22Rv1 (cell line): ENCODE measurements around the gene GABARAP.
A peak's percentile ranks its signal among the peaks of the same experiment; 100 is the strongest.

Source experiments
- CTCF ChIP-seq: fragments of 450-650 bp; IDR thresholded peaks from 2 replicates; pipeline ENCODE4 v1.5.1; 2017; ENCODE audit warnings: mild to moderate bottlenecking
- ZFX ChIP-seq: fragments of 450-650 bp; IDR thresholded peaks from 2 replicates; pipeline ENCODE4 v1.6.1; 2017; ENCODE audit warnings: antibody characterized with exemption, borderline replicate concordance

DNA sequence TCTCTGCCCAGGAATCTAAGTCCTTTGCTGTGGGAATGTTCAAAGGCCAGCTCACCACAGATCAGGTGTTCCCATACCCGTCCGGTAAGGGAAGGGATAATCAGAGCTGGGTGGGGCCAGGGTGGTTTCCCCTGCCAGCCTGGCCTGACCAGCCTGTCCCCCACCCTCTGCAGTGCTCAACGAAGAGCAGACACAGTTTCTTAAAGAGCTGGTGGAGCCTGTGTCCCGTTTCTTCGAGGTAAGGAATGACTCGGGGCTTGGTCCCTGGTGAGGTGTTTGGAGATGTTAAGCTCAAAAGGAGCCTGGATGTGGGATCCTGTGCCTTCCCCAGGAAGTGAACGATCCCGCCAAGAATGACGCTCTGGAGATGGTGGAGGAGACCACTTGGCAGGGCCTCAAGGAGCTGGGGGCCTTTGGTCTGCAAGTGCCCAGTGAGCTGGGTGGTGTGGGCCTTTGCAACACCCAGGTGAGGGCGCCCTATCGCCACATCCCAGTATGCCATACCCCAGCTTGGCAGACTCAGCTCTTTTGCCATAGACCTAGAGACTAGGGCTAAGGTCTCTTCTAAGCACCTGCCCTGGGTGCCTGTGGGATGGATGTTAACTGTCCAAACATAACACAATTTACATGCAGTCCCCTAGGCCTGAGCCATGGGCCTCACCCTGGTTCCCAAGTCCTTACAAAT lies 21.5 kb downstream of the GABARAP start:
- TF ChIP-seq CTCF = peak; percentile 72
- no peak for TF ChIP-seq ZFX
